Trophoblast cell (in vitro differentiated cells and primary cell): ENCODE measurements around the gene LCN10.
A peak's percentile ranks its signal among the peaks of the same experiment; 100 is the strongest.
"Not testable (repeated sequence)": the region's sequence is repeated elsewhere in the genome, so short reads cannot be mapped to it uniquely, and the experiment has no call there.

Source experiments
- DNase-seq, 2 donors: peaks; one replicate each; pipeline ENCODE4 v3.0.0-alpha.2; 2016
- H2AFZ ChIP-seq: 2 replicates; pipeline ENCODE4 v1.6.1; 2013; ENCODE audit warnings: low read length, moderate library complexity, mild to moderate bottlenecking; ENCODE audit not compliant: insufficient read depth, poor library complexity
- H2AK5ac ChIP-seq: 2 replicates; pipeline ENCODE4 v1.6.1; 2013; ENCODE audit warnings: mild to moderate bottlenecking, low read length
- H2BK120ac ChIP-seq: 2 replicates; pipeline ENCODE4 v1.6.1; 2013; ENCODE audit warnings: low read length, mild to moderate bottlenecking, moderate library complexity; ENCODE audit not compliant: insufficient read depth, poor library complexity
- H2BK12ac ChIP-seq: 2 replicates; pipeline ENCODE4 v1.6.1; 2013; ENCODE audit warnings: mild to moderate bottlenecking, low read length, moderate library complexity
- H2BK5ac ChIP-seq: 2 replicates; pipeline ENCODE4 v1.6.1; 2013; ENCODE audit warnings: low read length, low read depth, moderate library complexity, mild to moderate bottlenecking; ENCODE audit not compliant: poor library complexity
- H3K14ac ChIP-seq: 2 replicates; pipeline ENCODE4 v1.6.1; 2013; ENCODE audit warnings: mild to moderate bottlenecking, low read length
- H3K18ac ChIP-seq: 2 replicates; pipeline ENCODE4 v1.6.1; 2013; ENCODE audit warnings: mild to moderate bottlenecking, low read length
- H3K23ac ChIP-seq: 2 replicates; pipeline ENCODE4 v1.6.1; 2013; ENCODE audit warnings: low read length
- H3K27ac ChIP-seq: 2 replicates; pipeline ENCODE4 v1.5.1; 2013; ENCODE audit warnings: low read depth, mild to moderate bottlenecking, inconsistent platforms, low read length, moderate library complexity
- H3K27me3 ChIP-seq: 2 replicates; pipeline ENCODE4 v1.6.1; 2013; ENCODE audit warnings: inconsistent platforms, mild to moderate bottlenecking, low read length, moderate library complexity; ENCODE audit not compliant: insufficient read depth
- H3K36me3 ChIP-seq, 2 experiments: 1 replicate in 1 of 2; 2 replicates in 1 of 2; pipeline ENCODE4 v1.6.1; 2013; ENCODE audit warnings: low read length in 2 of 2, mild to moderate bottlenecking in 2 of 2, moderate library complexity in 1 of 2; ENCODE audit not compliant: insufficient read depth in 2 of 2, control insufficient read depth in 1 of 2
- H3K4ac ChIP-seq: 2 replicates; pipeline ENCODE4 v1.6.1; 2013; ENCODE audit warnings: low read depth, mild to moderate bottlenecking, low read length, moderate library complexity
- H3K4me1 ChIP-seq, 2 experiments: 1 replicate in 1 of 2; 2 replicates in 1 of 2; pipeline ENCODE4 v1.6.1; 2013; ENCODE audit warnings: low read length in 2 of 2, mild to moderate bottlenecking in 2 of 2, moderate library complexity in 1 of 2; ENCODE audit not compliant: insufficient read depth in 2 of 2, control insufficient read depth in 1 of 2
- H3K4me2 ChIP-seq: 2 replicates; pipeline ENCODE4 v1.6.1; 2013; ENCODE audit warnings: inconsistent platforms, mild to moderate bottlenecking, low read length, moderate library complexity
- H3K4me3 ChIP-seq: 2 replicates; pipeline ENCODE4 v1.5.1; 2013; ENCODE audit warnings: mild to moderate bottlenecking, low read depth, low read length, inconsistent platforms
- H3K79me1 ChIP-seq: one replicate; pipeline ENCODE4 v1.6.1; 2013; ENCODE audit warnings: low read length
- H3K79me2 ChIP-seq: 2 replicates; pipeline ENCODE4 v1.6.1; 2013; ENCODE audit warnings: low read length, mild to moderate bottlenecking; ENCODE audit not compliant: control insufficient read depth, insufficient read depth, poor library complexity
- H3K9ac ChIP-seq: 2 replicates; pipeline ENCODE4 v1.6.1; 2013; ENCODE audit warnings: mild to moderate bottlenecking, low read length
- H3K9me3 ChIP-seq: 2 replicates; pipeline ENCODE4 v1.6.1; 2013; ENCODE audit warnings: low read depth, mild to moderate bottlenecking, control low read depth, inconsistent platforms, low read length; ENCODE audit not compliant: insufficient read depth
- H4K12ac ChIP-seq: 2 replicates; pipeline ENCODE4 v1.6.1; 2013; ENCODE audit warnings: low read depth, mild to moderate bottlenecking, low read length, moderate library complexity
- H4K8ac ChIP-seq: 2 replicates; pipeline ENCODE4 v1.6.1; 2013; ENCODE audit warnings: low read depth, mild to moderate bottlenecking, low read length, moderate library complexity
- H4K91ac ChIP-seq: one replicate; pipeline ENCODE4 v1.6.1; 2013; ENCODE audit warnings: low read depth, mild to moderate bottlenecking, low read length, moderate library complexity
- WGBS: extraction: QIAGEN DNeasy Blood & Tissue Kit; methylation state at CpG from one replicate; pipeline ENCODE4 v1.1.7; 2013; ENCODE audit warnings: missing lambda C conversion rate; ENCODE audit not compliant: insufficient read length, insufficient coverage; ENCODE audit errors: extremely low coverage; 5-methylcytosine and 5-hydroxymethylcytosine counted together

LCN10 gene

GRCh38 chr9:136760834-136761544 lies 18.2 kb upstream of the LCN10 start:
- not testable (repeated sequence) for H3K18ac ChIP-seq, H3K27me3 ChIP-seq, H2BK12ac ChIP-seq, H3K14ac ChIP-seq, H3K79me1 ChIP-seq, H2AK5ac ChIP-seq, H3K9me3 ChIP-seq, H3K23ac ChIP-seq, H3K79me2 ChIP-seq, H4K91ac ChIP-seq, H3K27ac ChIP-seq, H4K12ac ChIP-seq, H3K36me3 ChIP-seq, H4K8ac ChIP-seq, H3K4ac ChIP-seq, H3K4me3 ChIP-seq, H2BK5ac ChIP-seq, H2BK120ac ChIP-seq, H3K9ac ChIP-seq, H3K4me2 ChIP-seq
- Histone ChIP-seq H3K4me1 (peaks cover 10 to 12% of the 10 kb centered on the region in 2 experiments), H2AFZ (peak overlapping the region; percentile 35)
- WGBS: no CpG with 5 or more reads among the region's 22 CpGs
- peak; percentile 24 to 57 for DNase-seq

DNA sequence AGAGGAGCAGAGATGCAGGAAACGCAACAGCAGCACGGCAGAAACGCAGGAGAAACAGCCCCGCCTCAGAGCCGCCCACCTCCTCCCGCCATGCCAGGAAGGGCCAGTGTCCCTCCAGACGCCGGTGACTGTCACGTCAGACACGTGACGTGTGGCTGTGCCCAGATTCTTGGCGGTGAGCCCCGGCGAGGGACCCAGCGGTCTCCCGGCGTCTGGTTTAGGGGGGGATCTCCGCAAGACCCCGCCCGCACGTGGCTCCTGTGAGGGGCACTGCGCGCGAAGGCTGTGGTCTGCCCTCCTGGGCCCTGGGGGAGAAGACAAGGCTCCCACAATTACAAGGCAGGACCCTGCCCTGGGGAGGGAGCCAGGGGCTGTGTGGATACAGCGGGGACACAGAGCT lies 17.7 kb upstream of the LCN10 start:
- no peak overlapping the region for H4K91ac ChIP-seq
- WGBS: no CpG with 5 or more reads among the region's 25 CpGs
- H3K4me3 ChIP-seq: no peak overlapping the region
- no peak overlapping the region for H2BK5ac ChIP-seq
- no peak overlapping the region for H2AK5ac ChIP-seq
- H4K8ac ChIP-seq: no peak overlapping the region
- H2BK120ac ChIP-seq: no peak overlapping the region
- no peaks in the 10 kb centered on the region for H3K27me3 ChIP-seq
- peaks cover 14% of the 10 kb centered on the region for H3K9me3 ChIP-seq
- H2BK12ac ChIP-seq: no peak overlapping the region
- H3K79me2 ChIP-seq: no peaks in the 10 kb centered on the region
- DNase-seq: no peak
- H3K18ac ChIP-seq: no peak overlapping the region
- H3K14ac ChIP-seq: no peak overlapping the region
- H2AFZ ChIP-seq: no peak overlapping the region
- H3K79me1 ChIP-seq: peaks cover 4% of the 10 kb centered on the region
- H3K4me1 ChIP-seq: peaks cover 10 to 12% of the 10 kb centered on the region in 2 experiments
- H3K9ac ChIP-seq: no peak overlapping the region
- no peak overlapping the region for H3K23ac ChIP-seq
- no peaks in the 10 kb centered on the region for H3K36me3 ChIP-seq
- no peak overlapping the region for H3K4ac ChIP-seq
- H4K12ac ChIP-seq: no peak overlapping the region
- no peak overlapping the region for H3K4me2 ChIP-seq
- no peak overlapping the region for H3K27ac ChIP-seq

DNA sequence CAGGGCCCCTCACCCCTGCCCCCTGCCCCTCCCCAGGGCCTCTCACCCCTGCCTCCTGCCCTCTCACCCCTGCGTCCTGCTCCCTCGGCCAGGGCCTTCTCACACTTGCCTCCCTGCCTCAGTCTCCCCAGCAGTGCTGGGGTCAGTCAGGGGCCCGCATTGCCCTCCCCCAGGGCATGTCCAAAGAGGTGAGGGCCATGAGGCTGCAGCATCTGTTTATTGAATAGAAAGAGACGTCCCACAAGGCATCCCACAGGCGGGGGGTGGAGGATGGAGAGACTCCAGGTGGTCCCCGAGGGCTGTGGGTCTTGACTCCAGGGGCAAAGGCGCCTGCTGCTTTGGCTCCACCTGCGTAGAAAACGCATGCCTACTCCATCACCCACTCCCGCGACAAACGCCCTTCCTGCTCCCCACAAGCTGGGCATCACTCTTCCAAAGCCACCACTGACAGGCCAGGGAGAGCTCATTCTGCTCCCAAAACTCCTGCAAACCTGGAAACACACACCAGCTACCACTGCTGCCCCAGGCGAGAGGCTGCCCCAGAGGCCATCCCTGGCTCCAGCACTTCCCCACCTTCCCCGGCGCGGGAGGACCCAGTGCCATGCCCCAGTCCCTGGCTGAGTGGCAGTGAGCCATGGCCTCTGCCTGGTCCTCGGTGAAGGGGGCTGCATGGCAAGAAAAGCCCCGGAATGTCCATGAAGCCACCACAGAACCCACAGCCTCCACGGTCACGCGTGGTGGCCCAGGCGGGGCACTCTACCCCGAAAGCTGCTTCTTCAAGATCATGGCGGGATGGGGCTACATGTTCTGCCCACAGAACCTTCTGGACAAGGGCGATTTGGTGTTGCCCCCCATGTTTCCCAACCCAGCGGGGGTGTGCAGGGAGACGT lies 16.9 kb upstream of the LCN10 start:
- H4K8ac ChIP-seq: no peak overlapping the region
- H3K4me3 ChIP-seq: peak overlapping the region; percentile 12
- H3K4me2 ChIP-seq: no peak overlapping the region
- H3K14ac ChIP-seq: no peak overlapping the region
- no peak overlapping the region for H4K12ac ChIP-seq
- H3K9me3 ChIP-seq: peaks cover 12% of the 10 kb centered on the region
- no peak overlapping the region for H3K18ac ChIP-seq
- WGBS: no CpG with 5 or more reads among the region's 27 CpGs
- H3K36me3 ChIP-seq: no peaks in the 10 kb centered on the region
- no peak overlapping the region for H2AK5ac ChIP-seq
- H4K91ac ChIP-seq: no peak overlapping the region
- no peak overlapping the region for H2BK12ac ChIP-seq
- DNase-seq: no peak
- no peak overlapping the region for H2AFZ ChIP-seq
- H3K27me3 ChIP-seq: no peaks in the 10 kb centered on the region
- peaks cover 4% of the 10 kb centered on the region for H3K79me1 ChIP-seq
- H3K27ac ChIP-seq: no peak overlapping the region
- no peak overlapping the region for H3K23ac ChIP-seq
- H3K79me2 ChIP-seq: no peaks in the 10 kb centered on the region
- peaks cover 10 to 12% of the 10 kb centered on the region in 2 experiments for H3K4me1 ChIP-seq
- H3K4ac ChIP-seq: no peak overlapping the region
- H2BK120ac ChIP-seq: no peak overlapping the region
- no peak overlapping the region for H3K9ac ChIP-seq
- H2BK5ac ChIP-seq: no peak overlapping the region

- Histone ChIP-seq H3K14ac (no peak overlapping the region), H3K4ac (no peak overlapping the region), H2BK12ac (no peak overlapping the region), H3K9ac (no peak overlapping the region), H3K23ac (no peak overlapping the region), H3K4me3 (no peak overlapping the region), H3K36me3 (no peaks in the 10 kb centered on the region), H3K27me3 (no peaks in the 10 kb centered on the region), H3K4me1 (peaks cover 10 to 12% of the 10 kb centered on the region in 2 experiments), H2AFZ (no peak overlapping the region), H3K18ac (no peak overlapping the region), H3K79me2 (no peaks in the 10 kb centered on the region), H3K79me1 (peaks cover 4% of the 10 kb centered on the region), H3K4me2 (no peak overlapping the region), H2AK5ac (no peak overlapping the region), H4K91ac (no peak overlapping the region), H3K9me3 (peaks cover 10% of the 10 kb centered on the region), H2BK120ac (no peak overlapping the region), H4K12ac (no peak overlapping the region), H4K8ac (no peak overlapping the region), H3K27ac (no peak overlapping the region), H2BK5ac (no peak overlapping the region)
- WGBS: no CpG with 5 or more reads among the region's 9 CpGs
- no peak for DNase-seq
Observed at GRCh38 chr9:136759001-136759400, 16.3 kb upstream of the LCN10 start.
